GM21723 (cell line): ENCODE data around the gene ZXDC.

Source experiments
- ATAC-seq: cut with Tn5 transposase; IDR thresholded peaks from one replicate; pipeline ENCODE4 v1.9.1; 2021; ENCODE audit warnings: mild to moderate bottlenecking, moderate library complexity; ENCODE audit not compliant: unreplicated experiment

Gene ZXDC

DNA sequence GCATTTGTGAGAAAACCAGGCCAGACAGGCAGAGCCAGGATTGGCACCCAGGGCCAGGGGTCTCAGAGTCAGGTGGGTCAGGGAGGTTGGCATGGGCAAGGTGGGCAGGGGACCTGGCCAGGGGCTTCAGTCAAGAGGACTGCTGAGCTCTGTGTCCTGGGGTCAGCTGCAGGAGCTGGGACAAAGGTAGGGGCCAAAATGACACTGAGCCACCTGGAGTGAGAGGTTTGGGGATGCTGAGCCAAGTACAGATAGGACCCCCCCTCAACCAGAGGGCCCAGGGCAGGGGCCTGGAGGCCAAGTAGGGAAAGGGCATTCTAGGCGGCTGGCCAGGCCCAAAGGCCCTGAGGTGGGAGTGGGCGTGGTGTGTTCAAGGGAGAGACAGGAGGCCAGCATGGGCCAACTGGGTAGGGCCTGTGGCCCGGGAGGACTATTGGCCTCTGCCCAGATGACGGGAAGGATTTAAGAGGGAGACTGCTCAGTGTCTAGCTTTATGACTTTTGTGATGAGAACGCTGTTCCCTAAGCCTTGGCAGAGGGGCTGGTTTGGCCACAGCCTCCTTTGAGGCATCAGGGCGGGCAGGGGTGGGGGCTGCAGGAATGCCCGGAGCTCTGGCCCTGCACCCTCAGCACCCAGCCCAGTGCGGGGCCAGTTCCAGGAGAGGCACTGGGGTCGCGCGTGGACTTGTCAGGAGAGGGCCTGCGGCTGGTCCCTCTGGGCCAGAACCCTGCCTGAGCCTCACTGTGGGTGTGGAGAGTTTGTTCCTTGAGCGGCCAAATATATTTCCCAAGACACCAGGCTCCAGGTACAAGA, 77.9 kb downstream of the ZXDC start:
- ATAC-seq = no peak

DNA sequence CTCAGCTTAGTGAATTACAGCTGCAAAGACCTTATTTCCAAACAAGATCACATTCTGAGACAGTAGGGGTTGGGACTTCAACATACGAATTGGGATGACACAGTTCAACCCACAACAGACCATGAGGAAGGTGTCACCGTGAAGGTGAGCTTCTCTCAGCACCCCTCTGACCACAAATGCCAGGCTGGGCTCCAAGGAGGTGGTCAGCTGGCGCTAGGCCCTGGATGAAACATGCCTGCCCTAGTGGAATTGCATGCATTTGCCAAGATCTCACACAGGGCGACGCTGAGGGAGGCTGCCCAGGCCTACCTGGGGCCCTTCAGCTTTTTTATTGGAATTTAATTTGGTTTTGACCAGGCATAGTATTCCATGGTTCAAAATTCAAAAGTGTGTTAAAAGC, 79.2 kb downstream of the ZXDC start:
- no peak for ATAC-seq

DNA sequence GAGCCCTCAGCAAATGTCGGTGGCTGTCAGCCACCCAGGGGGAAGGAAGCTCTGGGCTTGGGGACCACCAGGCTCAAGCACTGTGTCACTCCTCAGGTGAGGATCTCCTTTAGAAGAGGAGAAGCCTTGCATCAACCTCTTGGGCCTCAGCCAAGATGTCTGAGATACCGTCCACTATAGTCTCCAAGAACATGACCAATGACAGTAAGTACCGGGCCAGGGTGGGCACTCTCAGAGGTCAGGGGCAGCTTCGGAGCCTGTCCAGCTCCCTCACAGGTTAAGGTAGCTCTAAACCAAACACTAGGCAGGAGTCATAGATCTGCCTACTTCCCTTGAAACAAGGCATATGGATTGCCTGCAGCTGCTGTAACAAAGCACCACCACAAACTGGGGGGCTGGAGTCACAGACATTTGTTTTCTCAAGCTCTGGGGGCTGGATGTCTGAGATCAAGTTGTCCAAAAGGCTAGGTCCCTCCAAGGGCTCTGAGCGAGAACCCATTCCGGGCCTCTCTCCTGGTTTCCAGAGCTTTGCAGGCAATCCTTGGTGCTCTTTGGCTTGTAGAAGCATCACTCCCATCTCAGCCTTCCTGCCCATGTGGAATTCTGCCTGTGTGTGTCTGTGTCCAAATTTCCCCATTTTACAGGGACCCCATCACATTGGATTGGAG, 79.7 kb downstream of the ZXDC start:
- no peak for ATAC-seq

DNA sequence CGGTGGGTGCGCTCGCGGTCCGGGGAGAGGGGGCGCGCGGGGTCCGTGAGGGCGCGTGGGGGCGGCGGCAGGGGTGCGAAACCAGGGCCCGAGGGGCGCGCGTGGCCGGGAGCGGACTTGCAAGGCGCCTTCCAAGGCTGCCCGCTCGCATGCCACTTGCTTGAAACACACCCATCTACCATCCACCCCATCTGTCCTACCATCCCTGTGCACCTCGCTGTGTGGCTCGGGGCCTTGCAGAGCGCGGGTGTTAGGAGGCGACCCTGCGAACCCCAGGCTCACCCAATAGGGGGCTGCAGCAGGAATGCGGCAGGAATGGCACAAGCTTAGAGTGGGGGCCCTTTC, 80.7 kb downstream of the ZXDC start:
- no peak for ATAC-seq

DNA sequence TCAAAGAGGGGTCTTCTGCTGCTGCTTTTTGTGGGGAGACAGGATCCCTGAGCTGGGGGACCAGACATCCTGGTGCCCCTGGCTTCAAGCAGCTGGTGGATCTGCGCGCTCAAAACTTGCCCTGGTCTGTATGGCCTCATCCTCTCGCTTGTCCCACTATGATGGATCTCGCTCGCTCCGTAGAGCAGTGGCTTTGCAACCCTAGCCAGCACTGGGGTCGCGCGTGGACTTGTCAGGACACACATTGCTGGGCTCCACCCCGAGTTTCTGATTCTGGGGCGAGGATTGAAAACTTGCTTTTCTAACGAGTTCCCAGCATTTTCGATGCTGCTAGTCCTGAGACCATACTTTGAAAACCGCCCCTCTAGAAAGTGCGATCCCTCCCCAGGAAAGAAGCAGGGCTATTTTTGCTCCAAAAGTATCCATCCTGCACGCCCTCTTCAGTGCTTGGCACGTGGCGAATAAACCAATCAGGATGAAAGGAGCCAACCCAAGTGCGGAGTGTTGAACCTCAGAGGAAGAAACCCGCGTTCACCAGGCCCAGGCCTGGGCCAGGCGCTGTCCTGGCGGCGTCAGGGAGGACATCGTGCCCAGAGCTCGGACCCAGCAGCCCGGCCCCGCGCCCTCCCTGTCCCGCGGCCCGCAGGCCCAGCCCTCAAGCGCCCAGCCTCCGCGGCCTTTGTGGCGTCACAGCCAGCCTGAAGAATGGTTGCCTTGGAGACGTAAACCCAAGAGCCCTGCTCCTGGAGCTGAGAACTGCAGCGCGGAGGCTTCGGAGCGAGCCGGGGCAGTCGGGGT, 81.3 kb downstream of the ZXDC start, which contains the start of gene CFAP100:
CFAP100 (plus strand) TSS at position 731 of the 798 bp plus-strand sequence. CDS start 1,092 bp downstream, outside the sequence.
- no peak for ATAC-seq

DNA sequence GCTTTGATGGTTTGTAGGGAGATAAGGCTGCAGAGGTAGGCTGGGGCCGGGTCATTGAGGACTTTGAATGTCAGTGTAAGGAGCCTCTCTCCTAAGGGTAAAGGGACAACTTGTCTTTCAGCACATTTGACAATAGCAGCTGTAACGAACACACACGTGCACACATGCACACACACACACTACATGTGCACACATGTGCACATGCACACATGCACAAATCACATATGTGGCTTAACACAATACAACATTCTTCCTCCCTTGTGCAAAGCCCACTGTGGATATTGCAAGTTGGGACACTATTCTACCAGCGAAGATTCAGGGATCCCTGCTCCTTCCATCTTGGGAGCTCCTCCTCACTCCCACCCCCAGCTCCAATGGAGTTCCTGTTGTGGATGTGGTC, 82.1 kb downstream of the ZXDC start:
- ATAC-seq = no peak

DNA sequence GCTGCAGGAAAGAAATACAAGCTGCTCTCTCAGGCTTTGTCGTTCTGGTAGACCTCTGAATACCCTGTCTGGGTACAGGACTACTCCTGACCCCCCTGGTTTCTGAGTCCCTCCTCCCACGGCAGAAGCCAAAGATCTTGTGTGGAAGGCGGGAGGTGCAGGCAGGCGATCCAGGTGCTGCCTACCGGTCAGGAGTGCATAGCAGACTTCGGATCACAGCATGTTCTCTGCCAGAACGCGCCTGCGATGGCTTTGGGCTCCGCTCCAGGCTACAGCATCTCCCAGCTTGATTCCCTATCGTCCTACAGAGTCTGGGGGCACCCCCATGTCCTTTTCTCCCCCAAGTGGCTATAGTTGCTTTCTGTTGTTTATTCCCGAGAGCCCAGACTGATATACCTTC, 83.4 kb downstream of the ZXDC start:
- ATAC-seq = no peak

DNA sequence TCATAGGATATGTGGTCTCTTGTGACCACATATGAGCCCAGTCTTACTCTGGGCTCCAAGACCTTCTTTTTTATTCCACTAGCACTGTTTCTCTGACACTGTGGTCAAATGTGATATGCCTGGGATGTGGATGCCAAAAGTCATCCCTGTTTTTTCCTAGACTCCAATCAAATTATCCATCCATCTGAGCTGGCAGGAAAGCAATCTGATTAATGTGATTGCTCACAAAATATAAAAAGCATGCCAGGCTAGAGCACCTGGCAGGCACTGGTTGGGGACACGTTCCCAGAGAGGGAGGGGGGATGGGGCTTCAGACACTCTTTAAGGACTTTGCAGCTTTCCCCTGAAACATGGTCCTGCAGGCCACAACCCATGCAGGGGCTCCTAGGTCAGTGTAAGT, 84.1 kb downstream of the ZXDC start:
- ATAC-seq = no peak

DNA sequence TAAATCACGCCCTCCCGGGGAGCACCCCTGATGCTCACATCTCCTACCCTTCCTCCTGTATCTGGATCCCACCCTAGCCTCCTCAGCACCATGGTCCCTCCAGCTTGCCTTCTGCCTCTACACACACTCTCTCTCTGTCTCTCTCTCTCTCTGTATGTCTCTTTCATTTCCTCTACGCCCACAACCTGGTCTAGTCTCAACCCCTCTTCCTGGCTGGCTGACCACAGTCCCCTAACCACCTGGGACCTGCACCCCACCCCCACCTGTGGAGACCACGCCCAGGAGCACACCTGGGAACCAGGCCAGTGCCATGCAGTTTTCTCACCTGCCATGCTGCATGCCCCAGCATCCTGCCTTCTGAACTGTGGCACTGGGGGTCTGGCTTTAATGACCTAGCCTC, 84.9 kb downstream of the ZXDC start:
- ATAC-seq = no peak

DNA sequence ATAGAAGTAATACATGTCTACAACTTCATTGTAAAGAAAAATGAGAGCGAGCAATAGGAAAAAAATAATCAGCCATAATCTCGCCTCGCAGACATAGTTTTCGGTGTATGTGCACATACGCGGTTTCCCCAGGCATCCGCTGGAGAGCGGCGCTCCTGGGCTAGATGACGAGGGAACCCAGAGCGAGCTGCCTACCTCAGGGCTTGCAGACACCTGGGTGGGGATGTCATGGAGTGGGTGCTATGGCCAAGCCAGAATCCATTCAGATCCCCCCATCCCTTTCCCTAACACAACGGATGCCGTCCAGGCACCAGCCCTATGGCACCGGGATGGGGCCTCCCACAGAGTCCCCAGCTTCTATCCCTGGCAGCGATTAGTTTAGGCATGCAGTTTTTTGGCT, 85.5 kb downstream of the ZXDC start:
- ATAC-seq = no peak

DNA sequence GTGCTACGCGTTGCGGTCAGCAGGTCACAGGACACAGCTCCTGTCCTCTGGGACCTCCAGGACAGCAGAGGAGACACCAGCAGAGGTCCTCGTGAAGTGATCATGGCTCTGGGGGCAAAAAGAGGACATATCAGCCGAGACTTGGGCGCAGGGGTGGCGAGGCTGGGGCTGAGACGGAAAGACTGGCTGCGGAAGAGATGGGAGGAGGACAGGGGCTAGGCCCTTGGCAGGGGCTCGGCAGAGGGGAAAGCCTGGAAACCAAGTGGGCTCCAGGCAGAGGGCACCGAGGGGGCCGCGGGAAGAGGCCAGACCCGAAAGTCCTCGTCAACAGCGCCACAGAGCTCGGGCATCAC, 85.9 kb downstream of the ZXDC start:
- no peak for ATAC-seq

DNA sequence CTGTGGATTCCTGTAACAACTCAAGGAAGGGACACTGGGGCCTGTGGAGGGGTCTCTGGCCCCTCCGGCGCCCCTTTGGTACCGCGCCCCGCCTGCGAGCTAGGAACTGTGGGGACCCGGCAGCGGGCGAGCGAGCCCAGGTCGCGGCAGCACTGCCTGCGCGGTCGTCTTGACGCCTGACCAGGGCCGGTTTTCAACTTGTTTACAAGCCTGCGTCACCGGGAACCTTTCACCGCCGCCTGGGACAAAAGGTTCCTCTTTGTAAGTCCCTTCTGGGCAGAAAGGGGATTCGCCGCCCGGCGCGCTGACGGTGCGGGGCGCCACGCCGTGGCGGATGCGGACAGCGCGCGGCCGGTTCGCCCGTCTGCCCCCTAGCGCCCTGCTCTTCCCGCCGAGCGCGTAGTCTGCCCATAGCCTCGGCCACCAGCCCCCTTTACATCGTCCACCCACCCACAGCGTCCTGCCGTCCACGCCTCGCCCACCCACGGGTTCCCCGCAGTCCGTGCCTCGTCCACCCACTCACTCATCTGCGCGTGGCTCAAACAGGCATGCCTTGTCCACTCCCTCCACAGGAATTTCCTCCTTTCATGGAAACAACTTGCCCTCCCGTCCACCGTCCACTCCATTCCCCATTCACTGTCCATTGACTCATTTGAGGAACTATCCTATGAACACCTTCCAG, 86.4 kb downstream of the ZXDC start:
- no peak for ATAC-seq
